Measurements from ENCODE around the gene CYP1B1. TPM values are rescaled to one million over a fixed set of nuclear protein-coding genes. Genes with fewer than 3 reads are reported as not detected.
A peak's percentile ranks its signal among the peaks of the same experiment; 100 is the strongest.

CYP1B1 gene
- polyA plus RNA-seq, 3 donors: 63.2 to 250 (median 162) TPM

DNA sequence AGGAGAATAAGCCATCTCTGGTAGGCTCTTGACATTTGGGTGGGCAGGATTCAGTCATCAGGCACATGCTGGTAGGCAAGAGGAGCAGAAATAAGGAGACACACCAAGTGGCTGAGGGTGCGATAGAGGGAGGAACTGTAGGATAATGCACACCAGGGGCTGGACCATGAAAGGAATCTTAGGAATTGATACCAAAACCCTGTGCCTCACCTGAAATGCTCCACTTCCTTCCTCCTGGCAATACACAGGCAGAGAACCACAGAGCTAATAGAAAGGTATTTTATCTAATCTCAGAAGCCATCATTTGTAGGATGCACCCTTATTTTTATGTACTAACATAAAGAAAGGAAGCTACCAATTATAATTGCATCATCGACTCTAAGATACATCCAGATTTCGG lies 4.4 kb upstream of the CYP1B1 start:
- Histone ChIP-seq H3K27ac (ENCODE audit: low read depth in 1 of 2, low read length in 2 of 2) (no peak overlapping the region), H3K4me2 (replicated peaks; ENCODE audit: extremely low read depth, low read length, poor library complexity, severe bottlenecking) (no peak overlapping the region), H3K79me2 (ENCODE audit: insufficient read depth, low read length) (peaks cover 7% of the 10 kb centered on the region), H4K20me1 (ENCODE audit: insufficient read depth, low read length) (no peaks in the 10 kb centered on the region), H3K9me3 (replicated peaks in 1 of 2; ENCODE audit: control insufficient read depth in 1 of 2, insufficient read depth in 1 of 2, low read length in 2 of 2) (no peaks in the 10 kb centered on the region), H3K4me1 (ENCODE audit: control insufficient read depth in 1 of 2, insufficient read depth in 2 of 2, low read length in 2 of 2) (peaks cover 19 to 46% of the 10 kb centered on the region in 2 donors), H3K4me3 (replicated peaks in 1 of 3; ENCODE audit: low read depth in 2 of 3, low read length in 3 of 3) (no peak overlapping the region), H3K36me3 (replicated peaks in 1 of 2; ENCODE audit: control insufficient read depth in 1 of 2, insufficient read depth in 2 of 2, low read length in 2 of 2) (no peaks in the 10 kb centered on the region), H2AFZ (ENCODE audit: insufficient read depth, low read depth, low read length, poor library complexity, severe bottlenecking) (no peak overlapping the region), H3K9ac (ENCODE audit: insufficient read depth, low read length, poor library complexity, severe bottlenecking) (no peak overlapping the region), H3K27me3 (ENCODE audit: control insufficient read depth in 2 of 2, insufficient read depth in 2 of 2, low read length in 2 of 2) (no peaks in the 10 kb centered on the region)
- intact Hi-C loops (cut with micrococcal nuclease): no loop called here
- Mint-ChIP-seq H3K4me3 (peak overlapping the region in 1 of 2 donors; percentile 70), H3K27ac (no peak overlapping the region), H3K4me1 (peaks cover 70% of the 10 kb centered on the region), H3K36me3 (peaks cover 4 to 16% of the 10 kb centered on the region in 2 donors), H3K27me3 (ENCODE audit: low read depth in 3 of 3) (peaks cover 22 to 37% (median 28%) of the 10 kb centered on the region in 3 donors), H3K9me3 (peaks cover 0 to 4% (median 0%) of the 10 kb centered on the region in 7 donors)
- TF ChIP-seq, protein P1, sequence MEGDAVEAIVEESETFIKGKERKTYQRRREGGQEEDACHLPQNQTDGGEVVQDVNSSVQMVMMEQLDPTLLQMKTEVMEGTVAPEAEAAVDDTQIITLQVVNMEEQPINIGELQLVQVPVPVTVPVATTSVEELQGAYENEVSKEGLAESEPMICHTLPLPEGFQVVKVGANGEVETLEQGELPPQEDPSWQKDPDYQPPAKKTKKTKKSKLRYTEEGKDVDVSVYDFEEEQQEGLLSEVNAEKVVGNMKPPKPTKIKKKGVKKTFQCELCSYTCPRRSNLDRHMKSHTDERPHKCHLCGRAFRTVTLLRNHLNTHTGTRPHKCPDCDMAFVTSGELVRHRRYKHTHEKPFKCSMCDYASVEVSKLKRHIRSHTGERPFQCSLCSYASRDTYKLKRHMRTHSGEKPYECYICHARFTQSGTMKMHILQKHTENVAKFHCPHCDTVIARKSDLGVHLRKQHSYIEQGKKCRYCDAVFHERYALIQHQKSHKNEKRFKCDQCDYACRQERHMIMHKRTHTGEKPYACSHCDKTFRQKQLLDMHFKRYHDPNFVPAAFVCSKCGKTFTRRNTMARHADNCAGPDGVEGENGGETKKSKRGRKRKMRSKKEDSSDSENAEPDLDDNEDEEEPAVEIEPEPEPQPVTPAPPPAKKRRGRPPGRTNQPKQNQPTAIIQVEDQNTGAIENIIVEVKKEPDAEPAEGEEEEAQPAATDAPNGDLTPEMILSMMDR (IDR thresholded peaks at IDR 0.05): no peak
- WGBS (ENCODE audit: insufficient coverage): no CpG with 5 or more reads among the region's 3 CpGs
- DNase-seq: no peak

DNA sequence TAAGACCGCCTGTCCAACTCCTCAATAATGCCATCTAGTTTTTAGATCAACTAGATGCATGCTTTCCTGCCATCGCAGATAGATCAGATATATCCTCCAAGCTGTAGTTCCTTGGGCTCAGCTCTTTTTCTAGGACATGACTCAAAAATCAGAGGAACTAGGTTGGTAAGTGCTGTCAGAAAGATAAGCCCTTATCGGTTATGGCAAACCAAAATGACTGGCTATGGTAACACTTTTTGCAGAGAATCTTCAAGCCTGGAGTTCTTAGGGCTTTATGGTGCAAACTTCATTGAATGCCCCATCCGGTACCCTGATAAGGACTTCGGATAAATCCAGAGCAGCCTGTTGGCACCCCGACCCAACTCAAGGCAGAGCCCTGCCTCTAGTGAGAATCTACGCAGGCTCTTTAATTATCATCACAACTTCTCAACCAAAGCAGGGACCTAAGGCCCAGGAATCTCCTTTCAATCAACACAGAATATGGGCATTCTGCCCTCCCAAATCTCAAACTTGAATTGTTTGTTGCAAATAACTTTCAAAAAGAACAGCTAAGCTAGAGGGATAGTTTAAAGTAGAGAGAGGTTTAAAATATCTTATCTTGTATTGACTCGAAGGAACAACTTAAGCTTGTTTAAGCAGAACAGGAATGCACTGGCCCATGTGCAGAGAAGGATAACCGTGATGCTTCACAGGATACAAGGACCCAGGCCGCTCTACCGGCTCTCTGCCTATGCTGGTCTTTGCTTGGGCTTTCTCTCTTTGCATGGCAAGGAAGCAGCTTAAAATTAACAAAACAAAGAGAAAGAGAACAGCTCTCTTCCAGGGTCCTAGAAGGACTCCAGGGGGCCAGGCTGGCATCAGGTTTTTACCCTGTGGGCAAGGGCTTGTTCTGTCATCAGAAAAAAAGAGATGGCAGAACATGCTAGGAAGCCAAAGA lies 3.4 kb upstream of the CYP1B1 start:
- no peak for DNase-seq
- Histone ChIP-seq H3K79me2 (ENCODE audit: insufficient read depth, low read length) (peaks cover 17% of the 10 kb centered on the region), H3K27me3 (ENCODE audit: control insufficient read depth in 2 of 2, insufficient read depth in 2 of 2, low read length in 2 of 2) (no peaks in the 10 kb centered on the region), H2AFZ (ENCODE audit: insufficient read depth, low read depth, low read length, poor library complexity, severe bottlenecking) (no peak overlapping the region), H3K36me3 (replicated peaks in 1 of 2; ENCODE audit: control insufficient read depth in 1 of 2, insufficient read depth in 2 of 2, low read length in 2 of 2) (no peaks in the 10 kb centered on the region), H3K27ac (ENCODE audit: low read depth in 1 of 2, low read length in 2 of 2) (no peak overlapping the region), H3K4me2 (replicated peaks; ENCODE audit: extremely low read depth, low read length, poor library complexity, severe bottlenecking) (no peak overlapping the region), H3K9ac (ENCODE audit: insufficient read depth, low read length, poor library complexity, severe bottlenecking) (no peak overlapping the region), H3K4me1 (ENCODE audit: control insufficient read depth in 1 of 2, insufficient read depth in 2 of 2, low read length in 2 of 2) (peaks cover 26 to 55% of the 10 kb centered on the region in 2 donors), H3K9me3 (replicated peaks in 1 of 2; ENCODE audit: control insufficient read depth in 1 of 2, insufficient read depth in 1 of 2, low read length in 2 of 2) (no peaks in the 10 kb centered on the region), H4K20me1 (ENCODE audit: insufficient read depth, low read length) (peaks cover under 1% of the 10 kb centered on the region), H3K4me3 (replicated peaks in 1 of 3; ENCODE audit: low read depth in 2 of 3, low read length in 3 of 3) (no peak overlapping the region)
- peaks cover 15 to 32% (median 26%) of the 10 kb centered on the region in 3 donors for H3K27me3 Mint-ChIP-seq (ENCODE audit: low read depth in 3 of 3)
- peaks cover 0 to 6% (median 0%) of the 10 kb centered on the region in 7 donors for H3K9me3 Mint-ChIP-seq
- 62% methylated on average over 5 of the region's 11 CpGs for WGBS (ENCODE audit: insufficient coverage)
- TF ChIP-seq, protein P1 (IDR thresholded peaks at IDR 0.05): no peak
- H3K4me1 Mint-ChIP-seq: peaks cover 67% of the 10 kb centered on the region
- intact Hi-C loops (cut with micrococcal nuclease): loop anchor here (5.0 kb wide), 3 partner anchors 97 to 193 kb away; no protein-coding TSS in a partner anchor
- H3K4me3 Mint-ChIP-seq: peak overlapping the region in 1 of 2 donors; percentile 43
- H3K27ac Mint-ChIP-seq: no peak overlapping the region
- H3K36me3 Mint-ChIP-seq: peaks cover 5 to 16% of the 10 kb centered on the region in 2 donors
